SK-N-SH (cell line): ENCODE data around the gene TPM3.
"Not testable (repeated sequence)": the region's sequence is repeated elsewhere in the genome, so short reads cannot be mapped to it uniquely, and the experiment has no call there.

Experiments
- CTCF ChIP-seq: fragments of 200-600 bp; sonication (generic); IDR thresholded peaks from 2 replicates; pipeline ENCODE4 v1.6.1; 2017; ENCODE audit warnings: antibody characterized with exemption, mild to moderate bottlenecking, moderate library complexity
- EP300 ChIP-seq, 2 experiments: IDR thresholded peaks; 2 replicates each; pipeline versions ENCODE4 v1.4.0 to v1.6.1; 2012; ENCODE audit warnings: borderline replicate concordance in 1 of 2, low read depth in 1 of 2, low read length in 1 of 2
- MEF2A ChIP-seq: IDR thresholded peaks from 2 replicates; pipeline ENCODE4 v1.4.0; 2012; ENCODE audit warnings: low read depth, borderline replicate concordance
- SIN3A ChIP-seq: IDR thresholded peaks from 2 replicates; pipeline ENCODE4 v1.6.1; 2012; ENCODE audit warnings: low read depth, mild to moderate bottlenecking, low read length, moderate library complexity, borderline replicate concordance
- SMC3 ChIP-seq: IDR thresholded peaks from 2 replicates; pipeline ENCODE4 v1.6.1; 2012; ENCODE audit warnings: low read depth, low read length, improper control_type of control experiment
- TCF12 ChIP-seq: IDR thresholded peaks from 2 replicates; pipeline ENCODE4 v1.4.0; 2012
- YY1 ChIP-seq: IDR thresholded peaks from 2 replicates; pipeline ENCODE4 v1.4.0; 2012; ENCODE audit warnings: low read depth, mild to moderate bottlenecking

- TF ChIP-seq CTCF; EP300 (IDR thresholded peaks at IDR 0.05; ENCODE audit: borderline replicate concordance in 1 of 2, low read depth in 1 of 2, low read length in 1 of 2); YY1; SMC3; SIN3A; MEF2A; TCF12: not testable (repeated sequence)
Observed at GRCh38 chr1:154233127-154233526, 41.2 kb upstream of the TPM3 start.
